Measurements from ENCODE around the gene DNLZ. TPM values are rescaled to one million over a fixed set of nuclear protein-coding genes. Genes with fewer than 3 reads are reported as not detected.

The DNLZ gene
- total and polyA plus RNA-seq, 7 donors, result 8.4 to 41.9 (median 19.7) TPM

DNA sequence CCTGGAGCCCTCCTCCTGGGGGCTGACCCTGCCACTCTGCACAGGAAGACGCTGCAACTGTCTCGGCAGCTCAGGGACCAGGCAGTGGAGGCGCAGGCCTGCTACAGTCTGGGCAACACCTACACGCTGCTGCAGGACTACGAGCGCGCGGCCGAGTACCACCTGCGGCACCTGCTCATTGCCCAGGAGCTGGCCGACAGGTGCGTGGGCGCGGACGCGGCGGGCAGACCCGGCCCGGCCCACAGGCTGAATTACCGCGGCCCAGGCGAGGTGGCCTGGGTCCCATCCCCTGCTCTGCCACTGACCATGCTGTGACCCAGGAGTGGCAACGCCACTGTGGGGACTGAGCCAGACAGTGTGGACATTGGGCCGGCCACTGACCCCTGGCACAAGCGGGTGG, 25.0 kb downstream of the DNLZ start:
- Histone ChIP-seq H3K36me3 (peaks cover 0 to 35% (median 4%) of the 10 kb centered on the region in 4 donors), H3K4me3 (no peak overlapping the region), H3K9me3 (no peaks in the 10 kb centered on the region), H3K4me1 (peaks cover 0 to 23% (median 21%) of the 10 kb centered on the region in 4 donors), H3K27me3 (no peaks in the 10 kb centered on the region), H3K27ac (no peak overlapping the region)
- DNase-seq, result no peak
- intact Hi-C loops (cut with DNase I), result no loop called here
- WGBS, 2 donors, result 80 to 94% methylated on average over 25 of the region's 25 CpGs
- TF ChIP-seq POLR2AphosphoS5 (IDR thresholded peaks at IDR 0.05) (no peak), POLR2A (IDR thresholded peaks at IDR 0.05) (no peak), EP300 (IDR thresholded peaks at IDR 0.05) (no peak)
- TF ChIP-seq, protein P1, sequence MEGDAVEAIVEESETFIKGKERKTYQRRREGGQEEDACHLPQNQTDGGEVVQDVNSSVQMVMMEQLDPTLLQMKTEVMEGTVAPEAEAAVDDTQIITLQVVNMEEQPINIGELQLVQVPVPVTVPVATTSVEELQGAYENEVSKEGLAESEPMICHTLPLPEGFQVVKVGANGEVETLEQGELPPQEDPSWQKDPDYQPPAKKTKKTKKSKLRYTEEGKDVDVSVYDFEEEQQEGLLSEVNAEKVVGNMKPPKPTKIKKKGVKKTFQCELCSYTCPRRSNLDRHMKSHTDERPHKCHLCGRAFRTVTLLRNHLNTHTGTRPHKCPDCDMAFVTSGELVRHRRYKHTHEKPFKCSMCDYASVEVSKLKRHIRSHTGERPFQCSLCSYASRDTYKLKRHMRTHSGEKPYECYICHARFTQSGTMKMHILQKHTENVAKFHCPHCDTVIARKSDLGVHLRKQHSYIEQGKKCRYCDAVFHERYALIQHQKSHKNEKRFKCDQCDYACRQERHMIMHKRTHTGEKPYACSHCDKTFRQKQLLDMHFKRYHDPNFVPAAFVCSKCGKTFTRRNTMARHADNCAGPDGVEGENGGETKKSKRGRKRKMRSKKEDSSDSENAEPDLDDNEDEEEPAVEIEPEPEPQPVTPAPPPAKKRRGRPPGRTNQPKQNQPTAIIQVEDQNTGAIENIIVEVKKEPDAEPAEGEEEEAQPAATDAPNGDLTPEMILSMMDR (IDR thresholded peaks at IDR 0.05), result no peak

DNA sequence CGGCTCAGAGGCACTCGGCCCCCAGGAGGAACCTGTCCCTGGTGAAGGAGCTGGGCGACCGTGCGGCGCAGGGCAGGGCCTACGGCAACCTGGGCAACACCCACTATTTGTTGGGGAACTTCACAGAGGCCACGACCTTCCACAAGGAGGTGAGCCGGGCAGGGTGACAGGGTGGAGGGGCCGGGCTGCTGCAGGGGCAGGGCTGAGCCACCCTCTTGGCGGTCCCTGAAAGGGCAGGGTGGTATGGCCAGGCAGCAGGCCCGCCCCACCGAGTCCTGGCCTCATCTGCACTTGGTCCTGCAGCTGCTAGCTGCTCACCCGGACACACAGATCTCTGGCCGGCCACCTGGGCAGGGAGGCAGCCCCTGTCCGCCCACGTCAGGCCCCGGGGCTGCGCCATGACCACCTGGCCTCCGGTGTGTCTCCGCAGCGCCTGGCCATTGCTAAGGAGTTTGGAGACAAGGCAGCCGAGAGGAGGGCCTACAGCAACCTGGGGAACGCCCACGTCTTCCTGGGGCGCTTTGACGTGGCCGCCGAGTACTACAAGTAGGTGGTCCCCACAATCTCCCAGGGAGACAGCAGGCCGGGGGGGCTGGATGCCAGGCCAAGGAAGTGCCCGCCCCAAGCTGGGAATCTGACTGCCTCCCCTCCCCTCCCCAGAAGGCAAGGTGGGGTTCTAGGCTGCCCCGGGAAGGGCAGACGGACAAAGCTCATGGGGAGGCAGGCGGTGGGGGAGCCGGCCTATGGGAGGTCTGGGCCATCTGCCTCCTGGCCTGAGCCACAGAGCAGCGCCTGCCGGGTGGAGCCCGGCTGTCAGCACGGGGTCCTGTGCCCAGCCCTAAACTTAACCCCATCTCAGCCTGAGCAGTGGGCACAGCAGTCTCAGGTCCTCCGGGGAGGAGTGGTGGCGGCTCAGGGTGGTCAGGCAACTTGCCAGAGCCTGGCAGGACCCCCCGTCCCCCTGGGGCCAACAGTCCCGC, 25.8 kb downstream of the DNLZ start:
- no peak overlapping the region for H3K27ac ChIP-seq
- intact Hi-C loops (cut with DNase I), result no loop called here
- peaks cover 0 to 35% (median 4%) of the 10 kb centered on the region in 4 donors for H3K36me3 ChIP-seq
- no peak overlapping the region for H3K4me3 ChIP-seq
- DNase-seq, result no peak
- no peaks in the 10 kb centered on the region for H3K9me3 ChIP-seq
- whole genome bisulfite sequencing, 2 donors, result 73 to 88% methylated on average over 43 of the region's 43 CpGs
- TF ChIP-seq POLR2AphosphoS5 (IDR thresholded peaks at IDR 0.05) (no peak), EP300 (IDR thresholded peaks at IDR 0.05) (no peak), POLR2A (IDR thresholded peaks at IDR 0.05) (no peak)
- TF ChIP-seq, protein P1 (IDR thresholded peaks at IDR 0.05), result no peak
- no peaks in the 10 kb centered on the region for H3K27me3 ChIP-seq
- H3K4me1 ChIP-seq, result peaks cover 0 to 15% (median 13%) of the 10 kb centered on the region in 4 donors

DNA sequence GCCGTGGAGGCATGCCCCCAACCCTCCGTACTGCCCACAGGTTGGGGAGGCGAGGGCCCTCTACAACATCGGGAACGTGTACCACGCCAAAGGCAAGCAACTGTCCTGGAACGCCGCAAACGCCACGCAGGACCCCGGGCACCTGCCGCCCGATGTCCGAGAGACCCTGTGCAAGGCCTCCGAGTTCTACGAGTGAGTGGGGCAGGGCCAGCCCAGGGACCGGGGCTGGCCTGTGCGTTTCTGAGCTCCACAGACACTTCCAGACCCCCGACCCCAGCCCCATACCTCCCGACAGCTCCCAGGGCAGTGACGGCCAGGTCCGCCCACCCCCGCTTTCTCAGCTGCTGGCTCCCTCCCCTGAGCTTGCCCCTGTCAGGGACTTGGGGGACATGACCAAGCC, 26.7 kb downstream of the DNLZ start:
- TF ChIP-seq, protein P1 (IDR thresholded peaks at IDR 0.05), result no peak
- no peak for TF ChIP-seq POLR2AphosphoS5 (IDR thresholded peaks at IDR 0.05)
- TF ChIP-seq EP300 (IDR thresholded peaks at IDR 0.05), result no peak
- TF ChIP-seq POLR2A (IDR thresholded peaks at IDR 0.05), result no peak
- WGBS, 2 donors, result 80 to 95% methylated on average over 23 of the region's 23 CpGs
- no peak overlapping the region for H3K4me3 ChIP-seq
- peaks cover 0 to 6% (median 5%) of the 10 kb centered on the region in 4 donors for H3K4me1 ChIP-seq
- H3K27ac ChIP-seq, result no peak overlapping the region
- no peak for DNase-seq
- H3K27me3 ChIP-seq, result no peaks in the 10 kb centered on the region
- H3K9me3 ChIP-seq, result no peaks in the 10 kb centered on the region
- H3K36me3 ChIP-seq, result peaks cover 0 to 35% (median 4%) of the 10 kb centered on the region in 4 donors
- intact Hi-C loops (cut with DNase I), result no loop called here

DNA sequence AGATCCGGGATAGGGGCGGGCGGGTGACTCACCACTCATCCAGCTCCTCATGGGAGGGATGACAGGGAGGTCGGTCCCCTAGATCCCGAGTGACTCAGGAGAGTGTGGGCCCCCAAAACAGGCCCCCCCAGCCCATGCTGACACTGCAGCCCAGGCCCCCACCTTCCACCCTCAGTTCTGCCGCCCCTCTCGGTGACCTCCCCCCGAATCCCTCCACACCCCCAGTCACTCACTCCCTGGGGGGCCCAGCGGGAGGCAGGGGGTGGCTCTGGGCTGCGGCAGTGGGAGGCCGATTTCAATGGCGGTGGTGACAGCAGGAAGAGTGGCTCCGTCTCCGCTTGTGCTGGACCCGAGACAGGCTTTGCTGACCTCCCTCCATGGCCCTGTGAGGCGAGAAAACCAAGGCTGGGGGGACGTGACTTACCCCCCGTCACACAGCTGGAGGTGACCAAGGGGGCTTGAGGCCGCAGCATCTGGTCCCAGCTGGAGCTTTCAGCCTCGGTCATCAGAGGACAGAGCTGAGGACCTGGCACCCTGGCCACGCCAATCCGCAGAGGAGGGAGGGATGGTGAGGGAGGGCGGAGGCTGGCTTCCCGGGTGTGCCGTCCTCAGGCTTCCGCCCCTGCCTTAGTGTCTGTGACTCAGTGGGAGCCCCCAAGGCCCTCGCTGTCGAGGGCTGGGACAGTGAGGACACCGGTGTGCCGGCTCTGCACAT, 27.2 kb downstream of the DNLZ start:
- intact Hi-C loops (cut with DNase I), result no loop called here
- 61 to 83% methylated on average over 30 of the region's 30 CpGs for WGBS, 2 donors
- DNase-seq, result no peak
- no peak for TF ChIP-seq EP300 (IDR thresholded peaks at IDR 0.05)
- no peak for TF ChIP-seq POLR2A (IDR thresholded peaks at IDR 0.05)
- TF ChIP-seq, protein P1 (IDR thresholded peaks at IDR 0.05), result no peak
- TF ChIP-seq POLR2AphosphoS5 (IDR thresholded peaks at IDR 0.05), result no peak
- Histone ChIP-seq H3K4me1 (peaks cover 0 to 4% (median 0%) of the 10 kb centered on the region in 4 donors), H3K4me3 (no peak overlapping the region), H3K27me3 (no peaks in the 10 kb centered on the region), H3K27ac (no peak overlapping the region), H3K9me3 (no peaks in the 10 kb centered on the region), H3K36me3 (peaks cover 0 to 35% (median 4%) of the 10 kb centered on the region in 4 donors)

Data from sigmoid colon (tissue), 7 donors.